Stimulated activated CD8-positive, alpha-beta memory T cell treated with anti-CD3 and anti-CD28 coated beads, Interleukin-4, amount 100 ng/mL, for 4 hours (primary cell): ENCODE measurements around the gene IL1RAP.
"Not testable (repeated sequence)": the region's sequence is repeated elsewhere in the genome, so short reads cannot be mapped to it uniquely, and the experiment has no call there.

Experiments
- DNase-seq, 2 donors: peaks; one replicate each; pipeline ENCODE4 v3.0.0-alpha.2; 2020; ENCODE audit warnings: low read depth in 2 of 2, low spot score in 1 of 2

IL1RAP gene

GRCh38 chr3:190645932-190646460 lies 132.1 kb downstream of the IL1RAP start:
- no peak for DNase-seq

DNA sequence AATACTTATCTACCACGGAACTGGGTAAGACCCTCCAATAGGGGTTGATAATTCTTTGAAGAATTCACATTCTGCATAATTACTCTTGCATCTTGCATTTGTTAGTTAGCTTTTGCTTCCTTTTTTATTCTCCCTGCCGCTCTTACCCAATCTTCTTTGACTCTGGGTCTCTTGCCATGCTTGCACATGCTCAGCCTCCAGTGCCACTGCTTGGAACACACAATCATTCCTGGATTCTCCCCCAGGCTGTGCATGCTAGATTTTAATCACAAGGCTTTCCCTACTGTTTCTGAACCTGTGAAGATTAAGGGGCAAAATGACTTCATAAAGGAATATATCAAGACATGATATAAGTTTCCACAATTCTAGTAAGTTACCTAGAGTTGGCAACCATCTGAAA lies 133.1 kb downstream of the IL1RAP start:
- no peak for DNase-seq

GRCh38 chr3:190655933-190656332 lies 142.0 kb downstream of the IL1RAP start:
- no peak for DNase-seq

DNA sequence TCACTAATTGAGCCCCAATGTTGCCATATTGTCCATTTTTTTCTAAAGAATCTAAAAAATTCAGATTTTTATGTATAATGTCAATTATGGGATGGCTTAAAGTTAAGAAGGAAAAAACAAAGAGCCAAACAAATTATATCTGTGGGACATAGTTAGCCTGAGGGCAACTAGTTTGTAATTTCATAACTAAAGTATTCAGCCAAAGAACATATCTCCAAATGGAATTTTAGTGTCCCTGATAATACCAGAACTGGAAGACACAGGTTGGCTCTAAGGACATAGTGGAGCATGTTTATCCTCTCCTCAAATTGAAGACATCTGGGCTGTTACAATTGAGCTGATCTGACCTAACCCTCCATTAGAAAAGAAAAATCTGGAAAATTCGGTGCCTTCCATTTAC lies 144.2 kb downstream of the IL1RAP start:
- no peak for DNase-seq

DNA sequence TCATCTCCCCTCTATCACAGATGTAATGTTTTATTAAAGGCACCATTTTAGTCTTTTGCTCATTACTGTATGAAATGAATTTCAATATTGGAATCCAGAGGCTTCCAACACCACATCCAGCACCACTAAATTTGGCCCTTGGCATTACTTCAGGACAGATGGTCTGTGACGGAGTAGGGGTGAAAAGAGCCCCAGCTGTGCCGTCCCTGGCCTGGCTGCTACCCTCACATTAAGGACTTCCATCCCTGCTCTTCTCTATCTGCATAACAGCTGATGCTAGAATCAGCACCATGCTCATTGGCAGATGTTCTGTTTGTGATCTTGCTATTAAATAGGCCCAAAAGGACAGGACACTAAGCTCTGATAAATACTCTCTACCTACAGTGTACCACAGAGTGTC lies 152.9 kb downstream of the IL1RAP start:
- no peak for DNase-seq

- DNase-seq: no peak
These were observed 157.8 kb downstream of the IL1RAP start for GRCh38 chr3:190671658-190672057.

DNA sequence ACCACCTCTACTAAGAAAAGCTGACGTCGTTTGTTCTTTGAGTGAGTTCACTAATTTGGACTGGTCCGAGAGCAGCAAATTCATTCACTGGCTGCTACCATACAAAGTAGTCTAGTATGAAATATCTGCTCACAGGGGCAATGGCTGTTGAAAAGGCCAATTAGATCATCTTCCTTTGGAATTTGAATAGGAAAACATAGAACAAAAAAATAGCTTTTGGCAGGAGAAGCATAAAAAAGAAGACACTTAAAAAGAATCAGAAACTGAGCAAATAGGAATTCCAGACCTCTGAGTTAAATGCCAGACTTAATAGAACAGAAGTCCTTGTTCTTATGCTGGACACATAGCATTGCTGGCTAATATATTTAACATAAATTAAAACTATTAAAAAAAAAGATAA lies 159.3 kb downstream of the IL1RAP start:
- DNase-seq: no peak

DNA sequence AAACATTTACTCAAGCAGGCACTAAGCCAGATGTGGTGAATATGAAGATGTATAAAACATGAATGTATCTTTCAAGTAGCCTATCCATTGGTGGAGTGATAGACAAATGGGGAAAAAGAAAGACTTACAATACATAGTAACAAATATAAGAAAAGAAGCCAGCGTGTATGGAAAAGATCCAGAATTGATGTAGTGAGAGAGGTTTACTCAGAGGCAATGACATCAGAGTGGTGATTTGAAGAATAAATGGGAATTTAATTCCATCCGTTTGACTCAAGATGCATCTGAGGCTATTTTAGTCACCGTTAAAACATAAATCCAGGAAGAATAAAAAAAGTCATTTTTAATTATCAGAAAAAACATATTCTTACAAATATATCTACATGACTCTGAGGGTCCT lies 162.6 kb downstream of the IL1RAP start:
- DNase-seq: no peak

- DNase-seq: no peak
These were observed 163.1 kb downstream of the IL1RAP start for GRCh38 chr3:190677001-190677400.

DNA sequence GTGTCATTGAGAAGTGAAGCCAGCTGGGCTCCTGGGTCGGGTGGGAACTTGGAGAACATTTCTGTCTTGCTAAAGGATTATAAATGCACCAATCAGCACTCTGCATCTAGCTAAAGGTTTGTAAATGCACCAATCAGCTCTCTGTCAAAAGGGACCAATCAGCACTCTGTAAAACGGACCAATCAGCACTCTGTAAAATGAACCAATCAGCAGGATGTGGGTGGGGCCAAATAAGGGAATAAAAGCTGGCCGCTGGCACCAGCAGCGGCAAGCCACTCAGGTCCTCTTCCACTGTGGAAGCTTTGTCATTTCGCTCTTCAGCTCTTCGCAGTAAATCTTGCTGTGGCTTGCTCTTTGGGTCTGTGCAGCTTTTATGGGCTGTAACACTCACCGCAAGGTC lies 164.0 kb downstream of the IL1RAP start:
- not testable (repeated sequence) for DNase-seq

DNA sequence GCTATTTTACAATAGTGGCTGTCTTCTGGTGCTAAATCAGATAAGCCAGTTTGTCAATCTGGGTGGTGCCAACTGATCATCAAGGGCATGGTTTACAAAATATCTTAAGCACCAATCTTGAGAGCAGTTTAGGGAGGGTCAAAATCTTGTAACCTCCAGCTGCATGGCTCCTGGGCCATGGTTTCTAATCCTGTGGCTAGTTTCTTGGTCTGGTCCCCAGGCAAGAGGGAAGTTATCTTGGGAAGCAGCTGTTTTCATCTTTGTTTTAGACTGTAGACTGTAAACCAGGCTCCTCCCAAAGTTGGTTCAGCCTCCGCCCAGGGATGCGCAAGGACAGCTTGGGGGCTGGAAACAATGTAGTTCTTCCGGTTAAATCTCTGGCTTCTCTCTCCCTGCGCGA lies 166.8 kb downstream of the IL1RAP start:
- no peak for DNase-seq

- DNase-seq: no peak
These were observed 170.9 kb downstream of the IL1RAP start for GRCh38 chr3:190684776-190685175.

DNA sequence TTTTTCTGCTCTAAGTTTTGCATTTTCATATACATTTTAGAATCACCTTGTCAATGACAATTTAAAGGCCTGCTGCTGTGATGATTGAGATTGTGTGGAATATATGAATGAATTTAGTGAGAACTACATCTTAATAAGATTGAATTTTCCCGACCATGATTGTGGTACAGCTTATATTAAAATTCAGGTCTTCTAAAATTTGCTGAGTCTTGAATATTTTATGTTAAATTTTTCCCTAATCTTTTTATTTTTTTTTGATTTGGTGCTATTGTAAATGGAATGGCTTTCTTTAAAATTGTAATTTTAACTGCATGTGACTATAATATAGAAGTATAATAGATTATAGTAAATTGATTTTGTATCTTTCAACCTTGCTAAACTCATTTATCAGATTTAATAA lies 172.1 kb downstream of the IL1RAP start:
- DNase-seq: no peak

DNA sequence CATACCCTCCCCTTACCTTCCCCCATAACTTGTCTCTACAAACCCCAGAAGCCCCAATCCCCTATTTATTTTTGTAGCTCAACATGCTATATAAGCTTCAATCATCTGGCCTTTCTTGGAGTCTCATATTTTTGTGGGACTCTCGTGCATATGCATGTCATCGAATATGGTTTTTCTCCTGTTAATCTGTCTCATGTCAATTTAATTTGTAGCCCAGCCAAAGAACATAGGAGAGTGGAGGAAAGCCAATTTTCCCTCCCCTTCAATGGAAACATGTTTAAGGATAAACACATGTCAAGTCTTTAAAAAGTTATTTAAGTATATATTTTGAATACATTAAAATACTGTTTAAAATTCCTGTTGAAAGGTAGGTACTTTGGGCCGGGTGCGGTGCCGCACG lies 176.4 kb downstream of the IL1RAP start:
- DNase-seq: no peak

DNA sequence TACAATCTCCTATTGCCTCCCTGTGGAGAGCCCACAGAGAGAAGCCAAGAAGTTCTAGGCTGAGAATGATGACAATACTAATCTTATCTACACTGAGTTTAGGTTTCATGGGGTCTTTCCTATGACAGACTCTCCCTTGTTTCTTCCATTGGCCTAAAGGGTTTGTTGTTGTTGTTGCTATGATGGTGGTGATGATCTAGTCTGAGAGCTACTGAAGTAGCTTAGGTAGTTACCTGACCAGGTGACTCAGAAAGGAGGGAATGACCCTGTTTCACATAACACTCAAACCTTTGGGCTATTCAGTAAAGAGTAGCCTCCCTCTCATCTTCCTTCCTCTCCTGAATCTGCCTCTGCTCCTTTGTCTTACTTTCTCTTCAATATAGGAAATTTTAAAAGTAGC lies 178.4 kb downstream of the IL1RAP start:
- DNase-seq: no peak

- no peak for DNase-seq
These were observed 180.6 kb downstream of the IL1RAP start for GRCh38 chr3:190694335-190695001.

- no peak for DNase-seq
These were observed 181.3 kb downstream of the IL1RAP start for GRCh38 chr3:190695225-190695624.

DNA sequence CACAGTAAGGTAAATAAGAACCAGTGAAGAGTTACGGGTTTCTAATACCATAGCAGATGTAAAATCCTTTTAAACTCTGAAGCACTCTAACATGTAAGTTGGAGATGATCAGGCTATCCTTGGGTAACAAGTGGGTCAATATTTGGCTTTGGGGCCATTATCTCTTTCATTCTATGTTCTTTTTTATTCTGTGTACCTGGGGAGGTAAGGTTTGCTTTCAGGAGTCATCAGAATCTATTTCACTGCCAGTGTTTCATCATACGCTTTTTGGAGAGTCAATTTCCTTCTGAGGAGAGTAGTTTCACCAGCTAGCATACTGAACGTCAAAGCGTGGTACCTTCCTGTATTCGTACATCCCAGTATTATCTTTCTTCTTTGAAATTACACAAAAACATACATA lies 182.1 kb downstream of the IL1RAP start:
- no peak for DNase-seq

GRCh38 chr3:190696777-190697501 lies 183.1 kb downstream of the IL1RAP start:
- DNase-seq: no peak

GRCh38 chr3:190697502-190697830 lies 183.6 kb downstream of the IL1RAP start:
- DNase-seq: no peak

GRCh38 chr3:190697901-190698300 lies 184.0 kb downstream of the IL1RAP start:
- no peak for DNase-seq

DNA sequence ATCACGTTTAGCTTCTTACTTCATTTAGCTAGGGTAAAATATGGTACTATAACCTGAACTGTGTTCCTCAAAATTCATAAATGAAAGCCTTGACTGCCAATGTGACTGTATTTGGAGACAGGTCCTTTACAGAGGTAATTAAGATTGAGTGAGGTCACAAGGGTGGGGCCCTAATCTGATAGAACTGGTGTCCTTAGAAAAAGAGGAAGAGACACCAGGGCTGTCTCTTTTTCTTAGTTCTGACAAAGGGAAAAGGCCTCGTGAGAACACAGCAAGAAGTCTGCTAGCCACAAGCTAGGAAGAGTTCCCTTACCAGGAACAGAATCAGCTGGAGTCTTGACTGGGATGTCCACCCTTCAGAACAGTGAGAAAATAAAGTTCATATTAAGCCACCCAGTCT lies 185.9 kb downstream of the IL1RAP start:
- DNase-seq: no peak

DNA sequence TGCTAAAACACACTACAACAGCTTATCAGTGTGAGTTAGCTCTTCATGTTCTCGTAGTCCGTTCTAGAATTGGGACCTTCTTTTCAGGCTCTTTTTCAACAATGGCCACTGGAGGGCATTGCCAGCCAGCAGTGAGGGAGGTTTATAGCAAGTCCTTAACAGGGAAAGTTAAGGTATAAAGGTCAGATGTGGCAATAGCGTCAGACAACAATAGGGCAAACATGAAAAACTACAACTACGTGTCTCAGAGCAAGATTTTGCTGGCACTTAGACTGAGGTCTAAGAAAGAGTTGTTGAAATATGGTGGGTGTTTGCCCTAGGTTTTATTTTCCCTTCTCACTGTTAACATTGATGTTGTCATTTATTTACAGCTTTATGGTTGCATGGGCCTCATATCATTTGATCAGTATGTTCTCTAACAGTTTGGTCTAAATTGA lies 187.2 kb downstream of the IL1RAP start:
- no peak for DNase-seq
